RWPE2 (cell line): Measurements from ENCODE around the gene SH3RF1.

ENCODE experiments used
- ATAC-seq: fragments of 200-7000 bp; cut with Tn5 transposase; 3 replicates; pipeline ENCODE4 v1.9.1; 2021; ENCODE audit warnings: low read depth
- DNase-seq: peaks from one replicate; pipeline ENCODE4 v3.0.0-alpha.2; 2020; ENCODE audit warnings: low spot score
- H3K27ac ChIP-seq: fragments of 450-650 bp; 2 replicates; pipeline ENCODE4 v1.5.1; 2017; ENCODE audit warnings: mild to moderate bottlenecking; ENCODE audit not compliant: poor library complexity, severe bottlenecking
- H3K27me3 ChIP-seq: fragments of 250-450 bp; sonication (Bioruptor Pico); 2 replicates; pipeline ENCODE4 v1.5.1; 2021; ENCODE audit warnings: mild to moderate bottlenecking, moderate library complexity; ENCODE audit not compliant: insufficient read depth, poor library complexity, severe bottlenecking
- H3K36me3 ChIP-seq: fragments of 250-450 bp; sonication (Bioruptor Pico); 2 replicates; pipeline ENCODE4 v1.5.1; 2020; ENCODE audit warnings: low read depth, mild to moderate bottlenecking, moderate library complexity
- H3K4me1 ChIP-seq: fragments of 250-450 bp; sonication (Bioruptor Pico); 2 replicates; pipeline ENCODE4 v1.5.1; 2021; ENCODE audit warnings: mild to moderate bottlenecking, moderate library complexity; ENCODE audit not compliant: insufficient read depth, poor library complexity, severe bottlenecking
- H3K4me3 ChIP-seq: fragments of 250-450 bp; sonication (Bioruptor Pico); 2 replicates; pipeline ENCODE4 v1.5.1; 2021; ENCODE audit warnings: mild to moderate bottlenecking, moderate library complexity; ENCODE audit not compliant: severe bottlenecking
- H3K9me3 ChIP-seq: fragments of 250-450 bp; sonication (Bioruptor Pico); 2 replicates; pipeline ENCODE4 v1.5.1; 2021; ENCODE audit warnings: mild to moderate bottlenecking, moderate library complexity; ENCODE audit not compliant: severe bottlenecking
- CTCF ChIP-seq: fragments of 450-650 bp; IDR thresholded peaks from one replicate; pipeline ENCODE4 v1.5.1; 2017; ENCODE audit warnings: mild to moderate bottlenecking, moderate library complexity; ENCODE audit not compliant: poor library complexity, severe bottlenecking

Gene SH3RF1

GRCh38 chr4:169099771-169100180 lies 171.0 kb downstream of the SH3RF1 start:
- Histone ChIP-seq H3K4me3 (no peak overlapping the region), H3K4me1 (peaks cover 12% of the 10 kb centered on the region), H3K36me3 (peaks cover 40% of the 10 kb centered on the region), H3K27me3 (no peaks in the 10 kb centered on the region), H3K9me3 (no peaks in the 10 kb centered on the region), H3K27ac (no peak overlapping the region)
- ATAC-seq = no peak
- DNase-seq = no peak
- TF ChIP-seq CTCF = no peak

- no peak for ATAC-seq
- Histone ChIP-seq H3K27ac (no peak overlapping the region), H3K27me3 (no peaks in the 10 kb centered on the region)
Observed at GRCh38 chr4:169098969-169099690, 171.6 kb downstream of the SH3RF1 start.

GRCh38 chr4:169098532-169098931 lies 172.2 kb downstream of the SH3RF1 start:
- Histone ChIP-seq H3K4me1 (peaks cover 2% of the 10 kb centered on the region), H3K9me3 (no peaks in the 10 kb centered on the region), H3K4me3 (no peak overlapping the region), H3K27me3 (no peaks in the 10 kb centered on the region), H3K36me3 (peaks cover 42% of the 10 kb centered on the region), H3K27ac (no peak overlapping the region)
- no peak for TF ChIP-seq CTCF
- ATAC-seq (no peak), DNase-seq (no peak)

More at GRCh38 chr4:169098969-169099690, 171.6 kb downstream of the SH3RF1 start:
- Histone ChIP-seq H3K4me3 (no peak overlapping the region), H3K4me1 (peaks cover 8% of the 10 kb centered on the region), H3K36me3 (peaks cover 42% of the 10 kb centered on the region), H3K9me3 (no peaks in the 10 kb centered on the region)
- DNase-seq = no peak
- no peak for TF ChIP-seq CTCF

GRCh38 chr4:169098054-169098497 lies 172.7 kb downstream of the SH3RF1 start:
- Histone ChIP-seq H3K4me3 (no peak overlapping the region), H3K27me3 (no peaks in the 10 kb centered on the region), H3K27ac (no peak overlapping the region), H3K36me3 (peaks cover 42% of the 10 kb centered on the region), H3K4me1 (no peaks in the 10 kb centered on the region), H3K9me3 (no peaks in the 10 kb centered on the region)
- DNase-seq (no peak), ATAC-seq (no peak)
- TF ChIP-seq CTCF = no peak

- no peak for ATAC-seq
- peaks cover 37% of the 10 kb centered on the region for H3K36me3 ChIP-seq
- no peaks in the 10 kb centered on the region for H3K4me1 ChIP-seq
- TF ChIP-seq CTCF = no peak
- no peaks in the 10 kb centered on the region for H3K9me3 ChIP-seq
- H3K27me3 ChIP-seq = no peaks in the 10 kb centered on the region
- H3K27ac ChIP-seq = no peak overlapping the region
- DNase-seq = no peak
- H3K4me3 ChIP-seq = no peak overlapping the region
Observed at GRCh38 chr4:169096221-169096620, 174.5 kb downstream of the SH3RF1 start.
